H54 (cell line): ENCODE measurements around the gene FILIP1.
"Not testable (repeated sequence)": the region's sequence is repeated elsewhere in the genome, so short reads cannot be mapped to it uniquely, and the experiment has no call there.

Source experiments
- DNase-seq: peaks from one replicate; pipeline ENCODE4 v3.0.0; 2011; ENCODE audit warnings: low spot score, mixed read lengths; ENCODE audit not compliant: insufficient read length
- FAIRE-seq: peaks from 3 replicates; lab custom pipeline; 2011; peaks lifted over from hg19 to GRCh38; lab: Jason Lieb, UNC
- POLR2A ChIP-seq: IDR thresholded peaks from 2 replicates; pipeline ENCODE4 v1.6.1; 2011; ENCODE audit warnings: low read depth, mild to moderate bottlenecking, low read length

FILIP1 gene

DNA sequence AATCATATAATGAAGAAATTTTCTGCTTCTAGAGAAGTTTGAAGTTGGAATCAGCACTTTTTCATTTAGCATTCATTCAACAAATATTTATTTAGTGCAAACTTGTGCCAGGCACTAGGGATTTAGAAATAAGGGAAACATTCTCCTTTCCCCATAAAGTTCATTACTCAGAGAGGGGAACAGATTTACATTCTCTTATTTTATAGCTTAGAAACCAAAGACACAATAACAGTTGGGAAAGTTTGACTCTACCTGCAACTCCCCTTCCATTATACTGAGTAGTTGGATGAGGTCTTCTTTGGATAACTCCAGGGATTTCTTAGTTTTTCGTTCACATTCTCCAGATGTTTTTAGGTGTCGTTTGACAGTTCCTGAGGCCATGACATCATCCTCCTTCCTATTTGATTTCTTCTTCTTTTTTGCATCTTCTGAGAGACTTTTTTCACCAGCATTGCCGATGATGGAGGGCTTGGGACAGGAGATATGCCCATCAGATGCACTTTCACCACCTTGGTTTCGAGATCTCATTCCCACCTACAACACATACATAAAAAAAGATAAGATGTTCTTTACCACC lies 79.1 kb downstream of the FILIP1 start:
- FAIRE-seq = no peak
- TF ChIP-seq POLR2A = no peak
- DNase-seq = no peak

- no peak for FAIRE-seq
- no peak for TF ChIP-seq POLR2A
- DNase-seq = no peak
Measured at GRCh38 chr6:75412969-75413662, 80.5 kb downstream of the FILIP1 start.

DNA sequence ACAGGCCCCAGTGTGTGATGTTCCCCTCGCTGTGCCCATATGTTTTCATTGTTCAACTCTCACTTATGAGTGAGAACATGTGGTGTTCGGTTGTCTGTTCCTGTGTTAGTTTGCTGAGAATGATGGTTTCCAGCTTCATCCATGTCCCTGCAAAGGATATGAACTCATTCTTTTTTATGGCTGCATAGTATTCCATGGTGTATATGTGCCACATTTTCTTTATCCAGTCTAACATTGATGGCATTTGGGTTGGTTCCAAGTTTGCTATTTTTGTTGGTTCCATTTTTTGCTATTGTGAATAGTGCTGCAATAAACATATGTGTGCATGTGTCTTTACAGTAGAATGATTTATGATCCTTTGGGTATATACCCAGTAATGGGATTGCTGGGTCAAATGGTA lies 83.0 kb downstream of the FILIP1 start:
- FAIRE-seq, DNase-seq: not testable (repeated sequence)

GRCh38 chr6:75409928-75410327 lies 83.7 kb downstream of the FILIP1 start:
- no peak for TF ChIP-seq POLR2A
- FAIRE-seq (no peak), DNase-seq (no peak)

DNA sequence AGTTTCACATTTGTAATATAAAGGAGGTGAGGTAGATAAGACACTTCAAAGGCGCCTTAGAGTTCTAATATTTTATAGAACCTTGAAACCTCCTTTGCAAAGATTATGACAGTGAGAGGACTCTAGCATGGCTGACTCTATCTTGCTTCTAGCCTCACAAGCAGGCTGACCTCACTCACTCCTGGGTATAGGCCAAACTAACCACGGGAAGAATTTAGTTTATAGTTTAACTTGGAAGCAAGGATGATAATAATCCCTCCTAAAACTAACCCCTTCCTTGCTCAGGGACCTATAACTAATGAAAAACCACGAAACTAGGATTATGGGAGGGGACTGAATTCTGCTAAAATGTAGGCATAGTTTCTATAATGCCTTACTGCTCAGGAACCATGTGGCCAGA lies 84.3 kb downstream of the FILIP1 start:
- DNase-seq (no peak), FAIRE-seq (no peak)
- no peak for TF ChIP-seq POLR2A

- DNase-seq (no peak), FAIRE-seq (no peak)
- no peak for TF ChIP-seq POLR2A
Measured at GRCh38 chr6:75403563-75404080, 90.0 kb downstream of the FILIP1 start.

- DNase-seq = no peak
- TF ChIP-seq POLR2A = no peak
- peak; percentile 76 for FAIRE-seq
Measured at GRCh38 chr6:75402296-75402695, 91.3 kb downstream of the FILIP1 start.

GRCh38 chr6:75397656-75398465 lies 95.7 kb downstream of the FILIP1 start:
- no peak for FAIRE-seq
- no peak for DNase-seq
- no peak for TF ChIP-seq POLR2A

DNA sequence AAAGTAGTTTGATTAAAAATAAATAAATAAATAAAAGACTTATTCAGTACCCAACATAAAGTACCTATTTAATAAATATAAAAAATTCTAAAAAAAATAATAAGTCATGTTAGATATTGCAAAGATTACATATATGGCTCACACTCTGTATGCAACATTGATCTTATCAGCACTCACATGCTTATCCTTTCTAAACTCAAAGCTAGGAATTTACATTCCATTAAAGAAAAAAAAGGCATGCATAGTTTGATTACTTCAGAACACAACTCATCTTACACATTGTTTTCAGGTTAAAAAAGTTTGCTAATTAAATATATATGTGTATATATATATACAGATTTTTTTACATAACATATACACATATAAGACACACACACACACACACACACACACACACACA lies 96.4 kb downstream of the FILIP1 start:
- TF ChIP-seq POLR2A = no peak
- no peak for FAIRE-seq
- no peak for DNase-seq

DNA sequence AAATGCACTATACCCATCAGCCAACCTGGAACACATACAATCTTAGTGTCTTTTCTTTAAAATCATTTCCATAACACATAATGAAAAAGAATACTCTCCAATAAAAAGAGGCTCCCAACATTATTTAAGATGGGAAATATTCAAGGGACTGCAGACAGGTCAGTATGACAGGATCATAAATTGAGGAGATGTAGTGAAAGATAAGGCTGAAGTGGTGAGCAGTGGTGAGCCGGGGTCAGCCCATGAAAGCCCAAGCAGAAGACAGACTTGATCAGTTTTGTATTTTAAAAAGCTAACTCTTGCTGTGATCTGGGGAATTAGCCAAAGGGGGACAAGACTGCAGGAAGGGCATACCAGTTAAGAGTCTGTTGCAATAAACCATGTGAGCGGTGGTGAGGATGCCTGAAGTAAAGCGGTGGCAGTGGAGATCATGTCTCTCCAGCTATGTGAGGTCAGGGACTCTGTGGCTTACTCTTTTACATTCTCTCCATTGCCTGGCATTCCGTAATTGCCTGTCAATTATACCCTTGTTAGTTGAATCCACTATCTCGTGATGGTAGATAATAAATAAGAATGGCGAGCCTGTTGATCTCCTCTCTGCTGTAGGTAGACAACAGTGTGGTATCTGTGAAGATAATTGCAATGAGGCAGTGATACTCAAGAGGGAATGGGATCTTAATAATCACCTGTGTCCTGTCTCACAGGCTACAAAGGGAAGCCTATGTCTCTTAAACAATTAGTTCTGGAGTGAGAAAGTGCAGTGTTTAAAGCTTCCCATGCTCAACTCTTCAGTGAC lies 97.4 kb downstream of the FILIP1 start:
- no peak for FAIRE-seq
- DNase-seq = no peak
- no peak for TF ChIP-seq POLR2A

DNA sequence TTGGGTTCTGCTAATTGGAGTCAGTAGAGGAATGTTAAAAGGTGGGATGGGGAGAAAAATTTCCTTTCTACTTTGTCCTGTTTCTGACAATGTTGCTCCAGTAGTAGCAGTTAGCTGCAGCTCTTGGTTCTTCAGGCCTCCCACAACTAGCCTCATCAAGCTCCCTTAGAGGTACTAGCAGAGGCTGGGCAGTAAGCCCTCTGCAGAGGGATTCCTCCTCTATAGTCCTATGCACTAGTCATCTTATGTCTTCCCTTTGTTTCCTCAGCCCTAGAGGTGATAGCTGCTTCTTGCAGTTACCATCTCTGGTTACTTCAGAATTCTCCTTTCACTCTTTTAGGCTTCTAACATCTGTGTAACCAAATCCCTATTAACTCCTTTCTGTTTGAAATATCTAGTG lies 99.8 kb downstream of the FILIP1 start:
- FAIRE-seq = no peak
- DNase-seq = no peak
- TF ChIP-seq POLR2A = no peak

GRCh38 chr6:75391276-75391675 lies 102.3 kb downstream of the FILIP1 start:
- no peak for FAIRE-seq
- no peak for TF ChIP-seq POLR2A
- DNase-seq = no peak

DNA sequence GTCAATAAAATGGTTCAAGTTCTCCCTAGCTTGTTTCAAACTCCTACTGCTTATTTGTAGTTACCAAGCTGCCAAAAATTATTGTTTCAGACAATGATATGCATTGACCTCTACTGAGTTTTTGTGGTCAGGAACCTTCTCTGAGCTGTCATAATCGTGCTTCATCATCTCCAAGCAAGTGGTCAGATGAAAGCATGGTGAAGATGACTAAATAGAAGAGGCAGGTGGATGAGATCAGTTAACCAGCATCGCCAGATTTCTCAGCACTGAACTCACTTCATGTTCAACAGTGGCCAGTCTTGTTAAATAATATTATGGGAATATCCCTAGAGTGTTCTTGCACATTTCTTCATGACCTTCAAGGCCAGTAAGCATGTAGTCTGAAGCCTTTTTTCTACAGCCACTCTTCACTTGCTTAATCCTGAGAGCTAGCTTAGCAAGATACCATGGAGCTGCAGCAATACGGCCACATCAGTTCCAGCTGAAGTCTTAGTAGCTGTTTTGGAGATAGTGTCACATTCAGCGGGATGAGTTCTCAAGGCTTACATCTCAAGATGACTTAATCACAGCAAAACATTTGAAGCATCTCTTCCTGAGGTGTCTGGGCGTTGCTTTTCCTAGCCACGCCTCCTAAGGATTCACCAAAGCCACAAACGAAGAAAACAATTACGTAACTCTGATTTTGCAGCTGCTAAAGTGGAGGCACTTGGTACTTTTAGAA lies 107.4 kb downstream of the FILIP1 start:
- FAIRE-seq = no peak
- no peak for TF ChIP-seq POLR2A
- DNase-seq = no peak
